HG03342 (cell line): ENCODE measurements around the gene TRIM6.
"Not testable (repeated sequence)": the region's sequence is repeated elsewhere in the genome, so short reads cannot be mapped to it uniquely, and the experiment has no call there.

Source experiments
- ATAC-seq: cut with Tn5 transposase; IDR thresholded peaks from one replicate; pipeline ENCODE4 v1.9.1; 2021; ENCODE audit warnings: mild to moderate bottlenecking, moderate library complexity; ENCODE audit not compliant: unreplicated experiment

The TRIM6 gene

GRCh38 chr11:5596607-5597201 lies at the start of gene TRIM6:
Gene TRIM6 (plus strand): TSS chr11:5596637. CDS start chr11:5596898, 261 bp downstream.
- peak; percentile 45 for ATAC-seq

- ATAC-seq, result peak; percentile 57
Measured at GRCh38 chr11:5547982-5548381, 48.5 kb upstream of the TRIM6 start.

- ATAC-seq, result no peak
Measured at GRCh38 chr11:5548440-5548839, 48.0 kb upstream of the TRIM6 start, which contains the start of gene OR52H1. Gene OR52H1 (minus strand): TSS chr11:5548540. CDS start chr11:5545505, 3,035 bp downstream.

GRCh38 chr11:5550440-5551095 lies 45.9 kb upstream of the TRIM6 start:
- ATAC-seq, result no peak

- ATAC-seq, result no peak
Measured at GRCh38 chr11:5553343-5553742, 43.1 kb upstream of the TRIM6 start.

GRCh38 chr11:5556596-5557188 lies 39.7 kb upstream of the TRIM6 start:
- no peak for ATAC-seq

- ATAC-seq, result no peak
Measured at GRCh38 chr11:5557751-5558150, 38.7 kb upstream of the TRIM6 start.

- ATAC-seq, result no peak
Measured at GRCh38 chr11:5564259-5565019, 32.0 kb upstream of the TRIM6 start.

- no peak for ATAC-seq
Measured at GRCh38 chr11:5574654-5575053, 21.8 kb upstream of the TRIM6 start.

- no peak for ATAC-seq
Measured at GRCh38 chr11:5575152-5575551, 21.3 kb upstream of the TRIM6 start.

GRCh38 chr11:5577101-5577500 lies 19.3 kb upstream of the TRIM6 start:
- ATAC-seq, result no peak

GRCh38 chr11:5580577-5580976 lies 15.9 kb upstream of the TRIM6 start, which contains the start of gene OR52B6:
Gene OR52B6 (plus strand): TSS chr11:5580877. CDS start chr11:5580877, 0 bp downstream.
- no peak for ATAC-seq

GRCh38 chr11:5581014-5581413 lies 15.4 kb upstream of the TRIM6 start:
- no peak for ATAC-seq

GRCh38 chr11:5584458-5584857 lies 12.0 kb upstream of the TRIM6 start:
- not testable (repeated sequence) for ATAC-seq

- not testable (repeated sequence) for ATAC-seq
Measured at GRCh38 chr11:5589906-5590305, 6.5 kb upstream of the TRIM6 start.

GRCh38 chr11:5591613-5592012 lies 4.8 kb upstream of the TRIM6 start:
- ATAC-seq, result no peak

- ATAC-seq, result no peak
Measured at GRCh38 chr11:5592615-5593014, 3.8 kb upstream of the TRIM6 start.

- no peak for ATAC-seq
Measured at GRCh38 chr11:5593146-5593545, 3.3 kb upstream of the TRIM6 start.

GRCh38 chr11:5597953-5598352 lies 1.5 kb downstream of the TRIM6 start:
- no peak for ATAC-seq

- peak; percentile 74 for ATAC-seq
Measured at GRCh38 chr11:5600374-5600851, 4.0 kb downstream of the TRIM6 start.

GRCh38 chr11:5602791-5603190 lies 6.4 kb downstream of the TRIM6 start:
- not testable (repeated sequence) for ATAC-seq
